Activated CD8-positive, alpha-beta memory T cell treated with anti-CD3 and anti-CD28 coated beads for 36 hours (primary cell): ENCODE measurements around the gene LTA. TPM values are rescaled to one million over a fixed set of nuclear protein-coding genes. Genes with fewer than 3 reads are reported as not detected.

Experiments
- CTCF ChIA-PET: fragments of 350-600 bp; sonication (Branson Sonifier 250); formaldehyde crosslinking; loops from one replicate; lab custom pipeline; 2021; ENCODE audit warnings: antibody characterized with exemption; lab: Charles Lee
- POLR2A ChIA-PET: fragments of 350-600 bp; sonication (Branson Sonifier 250); formaldehyde crosslinking; loops from one replicate; lab custom pipeline; 2021; ENCODE audit warnings: antibody characterized with exemption; lab: Charles Lee
- total RNA-seq, 2 experiments: library from RNA; stranded (reverse); gene quantifications; one replicate each; pipeline ENCODE4 v1.2.3, GENCODE V29; 2021

Gene LTA
- total RNA-seq, 2 experiments from 2014 or later = 702 to 706 TPM

GRCh38 chr6:31538805-31539400 is 33.2 kb upstream of the LTA start:
- ChIA-PET POLR2A (no interaction called here), CTCF (interaction anchor here (1.3 to 24.4 kb wide), 4 partner anchors 7 to 58 kb away, joined by 3 to 348 read pairs (median 8); partner anchors contain the start of genes ATP6V1G2 and NCR3)

- ChIA-PET POLR2A (interaction anchor here (1.0 to 2.9 kb wide), 4 partner anchors 34 to 274 kb away, joined by 5 to 23 read pairs (median 11); partner anchors contain the start of genes C6orf47, MICB and TNF), CTCF (interaction anchor here (1.5 to 24.4 kb wide), 4 partner anchors 42 to 56 kb away, joined by 6 to 348 read pairs (median 10); partner anchors contain the start of genes LST1, LTB and NCR3)
Measured at GRCh38 chr6:31540640-31541039, 31.4 kb upstream of the LTA start.

GRCh38 chr6:31541059-31541657 is 30.9 kb upstream of the LTA start:
- ChIA-PET CTCF (interaction anchor here (0.7 to 24.4 kb wide), 9 partner anchors 10 to 122 kb away, joined by 3 to 348 read pairs (median 6); partner anchors contain the start of genes LST1, LTB, MICB and NCR3), POLR2A (interaction anchor here (0.7 to 2.9 kb wide), 15 partner anchors 8 to 322 kb away, joined by 3 to 23 read pairs (median 5); partner anchors contain the start of genes C6orf47, LTB, MICB and NEU1)

GRCh38 chr6:31541658-31542521 is 30.2 kb upstream of the LTA start, which contains the start of gene DDX39B:
Gene DDX39B (minus strand): TSS chr6:31542003. CDS start chr6:31540532, 1,471 bp downstream.
- ChIA-PET POLR2A (interaction anchor here (0.6 to 2.9 kb wide), 16 partner anchors 9 to 321 kb away, joined by 3 to 23 read pairs (median 5); partner anchors contain the start of genes C6orf47, LTB, MICB and NEU1), CTCF (interaction anchor here (0.7 to 24.4 kb wide), 11 partner anchors 9 to 122 kb away, joined by 3 to 348 read pairs (median 6); partner anchors contain the start of genes LST1, LTB, MICB and NCR3)

- ChIA-PET POLR2A (no interaction called here), CTCF (interaction anchor here (8.7 to 24.4 kb wide), 2 partner anchors 40 to 53 kb away, joined by 112 to 348 read pairs; partner anchors contain the start of genes LST1, LTB and NCR3)
Measured at GRCh38 chr6:31543639-31544038, 28.4 kb upstream of the LTA start.

- ChIA-PET POLR2A (no interaction called here), CTCF (interaction anchor here (8.7 to 24.4 kb wide), 2 partner anchors 39 to 52 kb away, joined by 112 to 348 read pairs; partner anchors contain the start of genes LST1, LTB and NCR3)
Measured at GRCh38 chr6:31544676-31545075, 27.4 kb upstream of the LTA start.

- CTCF ChIA-PET = interaction anchor here (0.6 to 24.4 kb wide), 4 partner anchors 26 to 52 kb away, joined by 4 to 348 read pairs (median 88); partner anchors contain the start of genes LST1, LTB, NCR3 and TNF
- POLR2A ChIA-PET = no interaction called here
Measured at GRCh38 chr6:31545291-31545690, 26.8 kb upstream of the LTA start.

GRCh38 chr6:31546339-31546957 is 25.6 kb upstream of the LTA start, which contains the start of gene ATP6V1G2:
Gene ATP6V1G2 (minus strand): TSS chr6:31546608. CDS start chr6:31546559, 49 bp downstream.
- POLR2A ChIA-PET = interaction anchor here (1.2 to 1.3 kb wide), 2 partner anchors 29 to 30 kb away, joined by 3 to 5 read pairs; partner anchors contain the start of gene TNF
- CTCF ChIA-PET = interaction anchor here (0.7 to 24.4 kb wide), 14 partner anchors 8 to 1702 kb away, joined by 3 to 348 read pairs (median 4); partner anchors contain the start of genes LST1, LTA, LTB and NCR3

- ChIA-PET POLR2A (interaction anchor here (0.6 to 1.5 kb wide), 4 partner anchors 28 to 52 kb away, joined by 3 to 5 read pairs (median 4); partner anchors contain the start of gene TNF), CTCF (interaction anchor here (0.7 to 24.4 kb wide), 13 partner anchors 9 to 1701 kb away, joined by 3 to 348 read pairs (median 4); partner anchors contain the start of genes LST1, LTA, LTB and NCR3)
Measured at GRCh38 chr6:31546958-31547726, 24.9 kb upstream of the LTA start, which contains the start of gene NFKBIL1. Gene NFKBIL1 (plus strand): TSS chr6:31547608. CDS start chr6:31547695, 87 bp downstream.

- CTCF ChIA-PET = interaction anchor here (0.7 to 24.4 kb wide), 7 partner anchors 12 to 67 kb away, joined by 3 to 348 read pairs (median 12); partner anchors contain the start of genes AIF1, LST1, LTB and NCR3
- POLR2A ChIA-PET = interaction anchor here (1.2 to 1.5 kb wide), 3 partner anchors 27 to 51 kb away, joined by 3 to 5 read pairs (median 4); partner anchors contain the start of gene TNF
Measured at GRCh38 chr6:31547727-31548543, 24.2 kb upstream of the LTA start.

- POLR2A ChIA-PET = interaction anchor here (0.5 to 1.5 kb wide), 2 partner anchors 24 to 50 kb away, joined by 4 read pairs; no protein-coding TSS in a partner anchor
- CTCF ChIA-PET = interaction anchor here (1.1 to 24.4 kb wide), 6 partner anchors 11 to 67 kb away, joined by 3 to 348 read pairs (median 38); partner anchors contain the start of genes AIF1, LST1, LTB and NCR3
Measured at GRCh38 chr6:31548544-31548873, 23.6 kb upstream of the LTA start.

GRCh38 chr6:31551371-31551770 is 20.7 kb upstream of the LTA start:
- ChIA-PET POLR2A (interaction anchor here (0.8 to 2.2 kb wide), 5 partner anchors 10 to 69 kb away, joined by 3 to 9 read pairs (median 3); partner anchors contain the start of genes DDX39B and TNF), CTCF (interaction anchor here (0.7 to 24.4 kb wide), 13 partner anchors 8 to 103 kb away, joined by 3 to 348 read pairs (median 5); partner anchors contain the start of genes DDX39B, LST1, LTB and NCR3)

GRCh38 chr6:31556307-31556706 is 15.8 kb upstream of the LTA start:
- POLR2A ChIA-PET = interaction anchor here (0.6 to 1.0 kb wide), 3 partner anchors 18 to 20 kb away, joined by 3 to 4 read pairs (median 3); partner anchors contain the start of gene TNF
- CTCF ChIA-PET = interaction anchor here (6.9 to 24.4 kb wide), 3 partner anchors 15 to 41 kb away, joined by 52 to 348 read pairs (median 80); partner anchors contain the start of genes LTA, LTB, NCR3 and TNF

- CTCF ChIA-PET = interaction anchor here (0.6 to 24.4 kb wide), 9 partner anchors 10 to 1290 kb away, joined by 3 to 348 read pairs (median 12); partner anchors contain the start of genes BAG6, LTA, LTB and NCR3
- POLR2A ChIA-PET = interaction anchor here (0.6 to 5.7 kb wide), 3 partner anchors 12 to 65 kb away, joined by 4 to 66 read pairs (median 41); partner anchors contain the start of genes LTA and TNF
Measured at GRCh38 chr6:31557443-31558317, 14.4 kb upstream of the LTA start.
